H9 (cell line): ENCODE measurements around the gene ZNF512B. TPM values are rescaled to one million over a fixed set of nuclear protein-coding genes. Genes with fewer than 3 reads are reported as not detected.

Experiments used
- DNase-seq: peaks from one replicate; pipeline ENCODE4 v3.0.0-alpha.2; 2017
- H2AFZ ChIP-seq: one replicate; pipeline ENCODE4 v1.6.1; 2013; ENCODE audit warnings: mild to moderate bottlenecking, low read length, control low read depth, moderate library complexity
- H2AK5ac ChIP-seq: 2 replicates; pipeline ENCODE4 v1.6.1; 2013; ENCODE audit warnings: low read length, control low read depth, mixed read lengths; ENCODE audit not compliant: insufficient read length
- H2BK120ac ChIP-seq: one replicate; pipeline ENCODE4 v1.6.1; 2013; ENCODE audit warnings: low read depth, mild to moderate bottlenecking, low read length, control low read depth, inconsistent platforms; ENCODE audit not compliant: poor library complexity, severe bottlenecking
- H2BK12ac ChIP-seq: 2 replicates; pipeline ENCODE4 v1.6.1; 2013; ENCODE audit warnings: low read length, control low read depth, mixed read lengths, low read depth; ENCODE audit not compliant: insufficient read length
- H2BK15ac ChIP-seq: 2 replicates; pipeline ENCODE4 v1.6.1; 2013; ENCODE audit warnings: low read depth, low read length, control low read depth
- H2BK20ac ChIP-seq: one replicate; pipeline ENCODE4 v1.6.1; 2013; ENCODE audit warnings: low read depth, mild to moderate bottlenecking, low read length, control low read depth, inconsistent platforms; ENCODE audit not compliant: poor library complexity, severe bottlenecking
- H2BK5ac ChIP-seq: 2 replicates; pipeline ENCODE4 v1.6.1; 2013; ENCODE audit warnings: low read length, control low read depth, mixed read lengths; ENCODE audit not compliant: insufficient read length
- H3K14ac ChIP-seq: 2 replicates; pipeline ENCODE4 v1.6.1; 2013; ENCODE audit warnings: low read length, control low read depth; ENCODE audit not compliant: insufficient read depth
- H3K18ac ChIP-seq: 2 replicates; pipeline ENCODE4 v1.6.1; 2013; ENCODE audit warnings: low read depth, mild to moderate bottlenecking, mixed read lengths, low read length, control low read depth; ENCODE audit not compliant: insufficient read length
- H3K23ac ChIP-seq: 2 replicates; pipeline ENCODE4 v1.6.1; 2013; ENCODE audit warnings: low read length, control low read depth, mixed read lengths, low read depth; ENCODE audit not compliant: insufficient read length
- H3K23me2 ChIP-seq: 2 replicates; pipeline ENCODE4 v1.6.1; 2013; ENCODE audit warnings: low read depth, mild to moderate bottlenecking, mixed read lengths, low read length, control low read depth; ENCODE audit not compliant: insufficient read length, poor library complexity, severe bottlenecking
- H3K27ac ChIP-seq: 2 replicates; pipeline ENCODE4 v1.5.1; 2013; ENCODE audit warnings: low read length, control low read depth, mixed read lengths, low read depth; ENCODE audit not compliant: insufficient read length
- H3K27me3 ChIP-seq: 2 replicates; pipeline ENCODE4 v1.6.1; 2013; ENCODE audit warnings: low read length, control low read depth, inconsistent platforms; ENCODE audit not compliant: insufficient read depth
- H3K4ac ChIP-seq: 2 replicates; pipeline ENCODE4 v1.6.1; 2013; ENCODE audit warnings: low read depth, mild to moderate bottlenecking, control low read depth, inconsistent platforms, low read length, moderate library complexity
- H3K4me1 ChIP-seq: 2 replicates; pipeline ENCODE4 v1.6.1; 2013; ENCODE audit warnings: low read length, control low read depth, inconsistent platforms; ENCODE audit not compliant: insufficient read depth
- H3K4me2 ChIP-seq: 2 replicates; pipeline ENCODE4 v1.6.1; 2013; ENCODE audit warnings: low read length, control low read depth, mixed read lengths; ENCODE audit not compliant: insufficient read length, insufficient read depth
- H3K56ac ChIP-seq: 2 replicates; pipeline ENCODE4 v1.6.1; 2013; ENCODE audit warnings: low read depth, mild to moderate bottlenecking, mixed read lengths, low read length, control low read depth; ENCODE audit not compliant: insufficient read length
- H3K79me1 ChIP-seq: 2 replicates; pipeline ENCODE4 v1.6.1; 2013; ENCODE audit warnings: low read depth, mild to moderate bottlenecking, moderate library complexity, low read length, control low read depth, inconsistent platforms; ENCODE audit not compliant: insufficient read depth, poor library complexity, severe bottlenecking
- H3K79me2 ChIP-seq: 2 replicates; pipeline ENCODE4 v1.6.1; 2013; ENCODE audit warnings: low read length, control low read depth, inconsistent platforms; ENCODE audit not compliant: insufficient read depth
- H3K9ac ChIP-seq: 2 replicates; pipeline ENCODE4 v1.6.1; 2013; ENCODE audit warnings: low read length, control low read depth, mixed read lengths; ENCODE audit not compliant: insufficient read length; ENCODE audit errors: extremely low read depth
- H3K9me3 ChIP-seq: one replicate; pipeline ENCODE4 v1.6.1; 2013; ENCODE audit warnings: low read depth, low read length, inconsistent platforms; ENCODE audit not compliant: control insufficient read depth
- H3T11ph ChIP-seq: one replicate; pipeline ENCODE4 v1.6.1; 2013; ENCODE audit warnings: mild to moderate bottlenecking, low read length, control low read depth, inconsistent platforms
- H4K20me1 ChIP-seq: one replicate; pipeline ENCODE4 v1.6.1; 2013; ENCODE audit not compliant: control insufficient read depth, insufficient read length, insufficient read depth
- H4K5ac ChIP-seq: 2 replicates; pipeline ENCODE4 v1.6.1; 2013; ENCODE audit warnings: low read depth, mild to moderate bottlenecking, mixed read lengths, low read length, control low read depth; ENCODE audit not compliant: insufficient read length
- H4K8ac ChIP-seq: replicated peaks from 2 replicates; pipeline ENCODE4 v1.6.1; 2013; ENCODE audit warnings: low read length, control low read depth, mixed read lengths, low read depth; ENCODE audit not compliant: insufficient read length
- H4K91ac ChIP-seq: 2 replicates; pipeline ENCODE4 v1.6.1; 2013; ENCODE audit warnings: low read depth, mild to moderate bottlenecking, moderate library complexity, mixed read lengths, low read length, control low read depth; ENCODE audit not compliant: insufficient read length
- H3K27ac Mint-ChIP-seq, 3 experiments: 2 replicates in 2 of 3; 3 replicates in 1 of 3; pipeline ENCODE4 v1.8.0; 2020 to 2021; ENCODE audit warnings: mixed read lengths in 3 of 3, mild to moderate bottlenecking in 1 of 3, moderate library complexity in 1 of 3
- H3K27me3 Mint-ChIP-seq: 2 replicates; pipeline ENCODE4 v1.8.0; 2021; ENCODE audit warnings: low read depth, mild to moderate bottlenecking, moderate library complexity, mixed read lengths
- H3K36me3 Mint-ChIP-seq, 3 experiments: 2 replicates in 2 of 3; 3 replicates in 1 of 3; pipeline ENCODE4 v1.8.0; 2020 to 2021; ENCODE audit warnings: low read depth in 3 of 3, mixed read lengths in 3 of 3; ENCODE audit not compliant: insufficient read depth in 1 of 3
- H3K4me1 Mint-ChIP-seq, 2 experiments: 2 replicates each; pipeline ENCODE4 v1.8.0; 2020; ENCODE audit warnings: mixed read lengths in 2 of 2
- H3K4me3 Mint-ChIP-seq, 2 experiments: 2 replicates in 1 of 2; 3 replicates in 1 of 2; pipeline ENCODE4 v1.8.0; 2020 to 2021; ENCODE audit warnings: mild to moderate bottlenecking in 2 of 2, mixed read lengths in 2 of 2, moderate library complexity in 1 of 2
- H3K9me3 Mint-ChIP-seq, 2 experiments: 2 replicates in 1 of 2; 3 replicates in 1 of 2; pipeline ENCODE4 v1.8.0; 2020; ENCODE audit warnings: mild to moderate bottlenecking in 2 of 2, mixed read lengths in 2 of 2, moderate library complexity in 1 of 2
- CTCF ChIP-seq: fragments of 200-600 bp; sonication (generic); conservative IDR thresholded peaks from 3 replicates; pipeline ENCODE4 v1.8.0; 2021; ENCODE audit warnings: antibody characterized with exemption, mild to moderate bottlenecking
- WGBS: extraction: QIAGEN DNeasy Blood & Tissue Kit; methylation state at CpG from one replicate; pipeline ENCODE4 v1.1.7; 2013; ENCODE audit warnings: missing lambda C conversion rate, low lambda C conversion rate, mixed read lengths; ENCODE audit not compliant: insufficient read length; ENCODE audit errors: extremely low coverage; 5-methylcytosine and 5-hydroxymethylcytosine counted together
- total RNA-seq: library from RNA; stranded (reverse); gene quantifications from 2 replicates; pipeline ENCODE4 v1.2.1, GENCODE V29; 2021

Gene ZNF512B
- total RNA-seq, 1 experiment from 2014 or later, result 46.0 TPM

DNA sequence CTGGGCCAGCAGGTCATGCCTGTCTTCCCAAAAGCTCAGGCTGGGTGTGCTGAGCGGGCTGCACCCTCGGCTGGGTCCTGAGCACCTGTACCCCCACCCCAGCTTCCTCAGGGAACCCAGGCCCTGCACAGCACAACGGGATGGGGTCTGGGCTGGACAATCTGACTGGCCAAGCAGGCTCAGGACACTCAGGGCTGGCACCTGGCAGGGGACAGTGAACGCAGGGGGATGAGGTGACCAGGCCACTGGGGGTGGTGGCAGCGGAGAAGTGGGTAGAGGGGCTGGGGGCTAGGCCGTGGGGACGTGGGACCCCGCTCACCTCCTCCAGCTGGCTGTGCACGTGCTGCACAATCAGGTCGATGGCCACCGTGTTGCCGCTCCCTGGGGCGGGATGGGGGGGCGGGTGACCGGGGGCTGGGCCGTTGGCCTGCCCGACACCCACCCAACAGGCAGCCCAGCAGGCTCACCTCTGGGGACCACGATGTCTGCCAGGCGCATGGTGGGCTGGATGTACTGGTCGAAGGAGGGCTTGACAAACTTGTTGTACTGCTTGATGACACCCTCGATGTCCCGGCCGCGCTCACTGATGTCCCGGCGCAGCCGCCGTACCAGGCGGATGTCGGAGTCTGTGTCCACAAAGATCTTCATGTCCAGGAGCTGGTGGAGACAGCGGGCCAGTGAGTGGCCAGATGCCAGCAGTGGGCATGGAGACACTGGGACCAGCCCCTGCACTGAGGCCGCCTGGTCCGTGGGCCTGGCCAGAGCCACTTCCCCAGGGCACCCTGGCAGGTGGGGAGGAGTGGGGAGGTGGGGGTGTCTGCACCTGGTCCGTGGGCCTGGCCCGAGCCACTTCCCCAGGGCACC is 25.4 kb downstream of the ZNF512B start:
- Histone ChIP-seq H3K4ac (no peak overlapping the region), H3K4me2 (no peak overlapping the region), H2BK12ac (no peak overlapping the region), H3K9me3 (no peaks in the 10 kb centered on the region), H3K27ac (no peak overlapping the region), H4K8ac (no peak overlapping the region), H4K20me1 (peaks cover 3% of the 10 kb centered on the region), H3K23ac (no peak overlapping the region), H3K18ac (no peak overlapping the region), H3K4me1 (no peaks in the 10 kb centered on the region), H3K14ac (no peak overlapping the region), H3K56ac (no peak overlapping the region), H3K79me2 (peaks cover 3% of the 10 kb centered on the region; the same call in 1 of the 2 replicates), H3K23me2 (peaks cover 7% of the 10 kb centered on the region), H2BK5ac (no peak overlapping the region), H3K79me1 (no peaks in the 10 kb centered on the region), H2AK5ac (no peak overlapping the region), H2BK15ac (no peak overlapping the region), H4K5ac (no peak overlapping the region), H3K9ac (no peak overlapping the region), H2AFZ (no peak overlapping the region), H2BK120ac (no peak overlapping the region), H3T11ph (no peak overlapping the region), H4K91ac (no peak overlapping the region), H3K27me3 (no peaks in the 10 kb centered on the region), H2BK20ac (no peak overlapping the region)
- Mint-ChIP-seq H3K36me3 (peaks cover 5 to 29% (median 22%) of the 10 kb centered on the region in 3 experiments), H3K27ac (no peak overlapping the region), H3K27me3 (no peaks in the 10 kb centered on the region), H3K4me1 (peaks cover 10 to 23% of the 10 kb centered on the region in 2 experiments), H3K9me3 (peaks cover 4 to 7% of the 10 kb centered on the region in 2 experiments; a peak in 3 of 5 replicates), H3K4me3 (no peak overlapping the region)
- DNase-seq, result no peak
- TF ChIP-seq CTCF, result no peak
- no CpG with 5 or more reads among the region's 35 CpGs for WGBS
